ENCODE results near the gene GRM4.

The GRM4 gene

DNA sequence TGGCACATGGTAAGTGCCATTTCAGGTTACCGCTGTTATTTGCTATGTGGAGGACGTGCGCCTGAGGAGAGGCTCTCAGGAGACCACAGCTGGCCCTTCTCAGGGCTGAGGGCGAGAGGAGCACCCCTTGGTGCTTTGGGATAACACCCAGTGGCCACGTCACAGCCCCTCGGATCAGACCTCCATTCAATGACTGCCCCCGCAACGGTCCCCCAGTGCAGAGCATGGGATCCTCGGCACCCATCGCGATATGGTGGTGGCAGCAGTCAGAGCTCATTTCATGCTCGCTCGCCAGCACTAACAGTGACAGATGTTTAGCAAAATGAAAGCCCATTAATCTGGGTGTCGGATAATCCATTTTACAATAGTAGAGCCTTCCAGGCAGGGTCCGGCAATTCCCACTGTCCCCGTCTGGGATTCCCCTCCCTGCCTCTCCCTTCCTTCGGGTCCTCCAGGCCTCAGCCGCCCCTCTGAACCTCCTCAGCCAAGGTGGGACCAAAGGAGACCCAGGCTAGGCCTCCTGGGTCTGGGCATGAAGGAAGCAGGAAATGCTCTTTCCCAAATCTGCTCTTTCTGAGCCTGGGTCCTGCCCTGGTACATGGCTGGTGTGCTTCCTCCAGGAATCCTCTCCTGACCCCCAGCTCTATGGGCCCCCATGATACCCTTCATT is 117.1 kb downstream of the GRM4 start:
- H3K27ac ChIP-seq, result no peak overlapping the region
- TF ChIP-seq, protein P1, sequence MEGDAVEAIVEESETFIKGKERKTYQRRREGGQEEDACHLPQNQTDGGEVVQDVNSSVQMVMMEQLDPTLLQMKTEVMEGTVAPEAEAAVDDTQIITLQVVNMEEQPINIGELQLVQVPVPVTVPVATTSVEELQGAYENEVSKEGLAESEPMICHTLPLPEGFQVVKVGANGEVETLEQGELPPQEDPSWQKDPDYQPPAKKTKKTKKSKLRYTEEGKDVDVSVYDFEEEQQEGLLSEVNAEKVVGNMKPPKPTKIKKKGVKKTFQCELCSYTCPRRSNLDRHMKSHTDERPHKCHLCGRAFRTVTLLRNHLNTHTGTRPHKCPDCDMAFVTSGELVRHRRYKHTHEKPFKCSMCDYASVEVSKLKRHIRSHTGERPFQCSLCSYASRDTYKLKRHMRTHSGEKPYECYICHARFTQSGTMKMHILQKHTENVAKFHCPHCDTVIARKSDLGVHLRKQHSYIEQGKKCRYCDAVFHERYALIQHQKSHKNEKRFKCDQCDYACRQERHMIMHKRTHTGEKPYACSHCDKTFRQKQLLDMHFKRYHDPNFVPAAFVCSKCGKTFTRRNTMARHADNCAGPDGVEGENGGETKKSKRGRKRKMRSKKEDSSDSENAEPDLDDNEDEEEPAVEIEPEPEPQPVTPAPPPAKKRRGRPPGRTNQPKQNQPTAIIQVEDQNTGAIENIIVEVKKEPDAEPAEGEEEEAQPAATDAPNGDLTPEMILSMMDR (conservative IDR thresholded peaks at IDR 0.05), result no peak

DNA sequence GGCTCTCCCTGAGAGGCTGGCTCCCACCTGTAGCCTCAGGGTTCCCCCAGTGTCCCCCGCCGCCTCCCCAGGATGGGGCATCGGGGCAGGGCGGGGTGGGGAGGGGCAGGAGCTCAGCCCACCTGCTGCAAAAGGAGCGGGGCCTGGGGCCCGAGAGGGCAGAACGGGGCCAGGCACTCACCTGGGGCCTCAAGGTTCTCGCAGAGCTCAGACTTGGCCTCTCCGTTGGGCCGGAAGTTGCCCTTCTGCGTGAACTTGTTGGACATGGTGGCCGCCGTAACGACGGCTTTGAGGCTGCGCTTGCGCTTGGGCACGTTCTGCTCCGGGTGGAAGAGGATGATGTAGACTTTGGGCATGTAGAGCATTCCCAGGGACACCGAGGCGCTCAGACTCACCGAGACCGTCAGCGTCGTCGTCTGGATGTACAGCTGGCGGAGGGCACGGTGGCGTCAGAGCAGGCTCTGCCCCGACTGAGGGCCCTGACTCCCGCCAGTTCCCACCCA is 117.9 kb downstream of the GRM4 start:
- TF ChIP-seq, protein P1 (conservative IDR thresholded peaks at IDR 0.05), result peak; percentile 60
- peak overlapping the region; percentile 21; the same call in 1 of the 2 replicates for H3K27ac ChIP-seq

DNA sequence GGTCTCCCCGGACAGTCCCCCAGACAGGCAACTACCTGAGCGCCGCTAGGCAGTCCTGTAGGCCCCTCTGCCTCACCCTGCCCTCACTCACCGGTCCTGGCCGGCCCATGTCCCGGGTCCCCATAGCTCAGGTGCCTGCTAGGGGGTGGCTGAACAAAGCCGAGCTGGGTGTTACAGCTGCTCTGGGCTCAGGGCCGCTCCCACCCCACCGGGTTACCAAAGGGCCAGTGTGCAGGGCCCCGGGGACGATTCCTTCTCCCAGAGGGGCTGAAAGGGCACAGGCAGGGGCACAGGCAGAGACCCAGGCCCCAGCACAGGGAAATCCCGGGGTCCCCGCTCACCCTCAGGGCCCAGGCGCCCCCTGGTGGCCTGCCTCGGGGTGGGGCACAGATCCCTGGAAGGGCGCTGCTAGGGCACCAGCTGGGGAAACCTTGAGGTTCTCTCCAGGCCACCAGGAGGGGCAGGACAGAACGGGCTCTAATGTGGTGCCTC is 118.4 kb downstream of the GRM4 start:
- peak overlapping the region; percentile 21; the same call in 1 of the 2 replicates for H3K27ac ChIP-seq
- TF ChIP-seq, protein P1 (conservative IDR thresholded peaks at IDR 0.05), result peak; percentile 99

DNA sequence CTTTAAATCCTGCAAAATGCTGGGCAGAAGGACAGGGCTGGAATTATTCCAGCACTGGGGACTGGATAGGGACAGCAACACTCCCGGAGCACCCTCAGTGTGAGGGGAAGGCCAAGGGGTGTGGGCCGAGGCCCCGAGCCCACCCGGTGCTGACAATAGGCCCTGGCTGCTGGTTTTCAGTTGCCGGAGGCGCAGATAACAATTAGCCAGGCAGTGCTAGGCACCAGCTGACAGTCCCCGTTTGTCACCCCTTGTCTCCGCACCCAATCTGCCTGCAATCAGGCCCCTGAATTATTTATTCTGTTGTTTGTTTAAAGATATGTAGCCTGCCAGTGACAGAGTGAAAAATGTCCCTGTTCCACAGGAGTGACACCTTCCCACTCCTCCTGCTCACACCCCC is 120.0 kb downstream of the GRM4 start:
- H3K27ac ChIP-seq, result peak overlapping the region; percentile 12; the same call in 1 of the 2 replicates
- TF ChIP-seq, protein P1 (conservative IDR thresholded peaks at IDR 0.05), result no peak

DNA sequence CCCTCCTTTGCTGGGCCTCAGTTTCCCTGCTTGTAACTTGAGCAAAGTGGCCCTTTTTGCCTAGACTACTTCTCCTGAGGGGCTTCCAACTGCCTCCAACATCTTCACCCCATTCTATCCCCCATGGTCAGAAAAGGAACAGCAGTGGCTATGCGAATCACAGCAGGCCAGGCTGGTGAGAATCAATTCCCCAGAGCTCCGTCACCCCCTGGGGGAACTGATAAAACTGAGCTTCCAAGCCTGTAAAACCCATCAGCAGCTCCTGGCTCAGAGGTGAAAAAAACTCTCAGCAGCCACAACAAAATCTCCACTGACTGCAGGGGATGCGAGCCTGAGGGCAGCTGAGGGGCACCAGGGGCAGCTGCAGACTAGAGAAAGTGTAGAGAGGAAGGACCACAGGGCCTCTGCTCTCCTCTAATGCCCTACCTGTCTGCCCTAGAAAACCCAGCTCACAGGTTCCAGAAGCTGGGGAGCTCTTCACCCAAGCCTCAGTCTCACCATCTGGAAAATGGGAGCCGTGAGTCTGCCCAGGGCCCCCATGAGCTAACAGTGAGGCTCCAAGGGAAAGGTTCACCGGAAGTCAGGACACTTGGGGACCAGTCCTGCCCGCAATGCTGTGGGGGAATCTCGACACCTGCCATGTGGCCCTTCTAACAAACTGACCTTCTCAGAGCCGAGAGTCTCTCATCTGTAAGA is 120.6 kb downstream of the GRM4 start:
- TF ChIP-seq, protein P1 (conservative IDR thresholded peaks at IDR 0.05), result peak; percentile 28
- peak overlapping the region; percentile 12; the same call in 1 of the 2 replicates for H3K27ac ChIP-seq

DNA sequence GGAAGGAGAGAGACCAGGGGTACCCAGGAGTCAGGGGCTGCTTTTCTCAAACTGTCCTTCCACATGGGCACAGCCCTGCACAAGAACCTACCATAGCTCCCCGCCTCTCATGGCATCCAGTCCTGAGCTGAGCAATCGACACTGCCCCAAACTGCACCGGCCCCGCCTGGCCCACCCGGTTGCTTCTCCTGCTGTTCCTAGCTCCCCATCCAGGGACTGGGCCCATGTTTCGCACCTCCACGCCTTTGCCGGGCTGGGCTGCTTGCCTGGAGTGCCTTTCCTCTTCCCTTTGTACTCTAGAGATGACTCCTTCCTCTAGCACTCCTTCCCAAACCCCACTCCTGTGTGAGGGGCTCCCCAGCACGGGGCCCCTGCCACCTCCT is 123.0 kb downstream of the GRM4 start:
- H3K27ac ChIP-seq, result no peak overlapping the region

More for the DNA sequence above, 123.0 kb downstream of the GRM4 start:
- TF ChIP-seq, protein P1 (conservative IDR thresholded peaks at IDR 0.05), result no peak
